ENCODE results near the gene PHGDH. TPM values are rescaled to one million over a fixed set of nuclear protein-coding genes. Genes with fewer than 3 reads are reported as not detected.

Gene PHGDH
- total RNA-seq, 1 experiment from 2014 or later = 499 TPM

- TF ChIP-seq CTCF (conservative IDR thresholded peaks at IDR 0.05; ENCODE audit: low read depth, low read length) (no peak), EZH2 (IDR thresholded peaks at IDR 0.05; ENCODE audit: borderline replicate concordance, low read depth, low read length, poor library complexity, severe bottlenecking) (no peak)
- BruUV-seq (replicated peaks) = no TSS peak
- intact Hi-C loops (cut with micrococcal nuclease; ENCODE audit: unreplicated experiment) = no loop called here
Measured at GRCh38 chr1:119778359-119778758, 66.6 kb downstream of the PHGDH start.

GRCh38 chr1:119778886-119779560, 67.3 kb downstream of the PHGDH start:
- Histone ChIP-seq H3K9me3 (ENCODE audit: low read depth, low read length, poor library complexity, severe bottlenecking) (no peaks in the 10 kb centered on the region), H3K4me1 (ENCODE audit: insufficient read depth, low read length, poor library complexity, severe bottlenecking) (no peaks in the 10 kb centered on the region), H3K36me3 (ENCODE audit: insufficient read depth, low read length, poor library complexity, severe bottlenecking) (no peaks in the 10 kb centered on the region), H3K4me3 (ENCODE audit: low read depth, low read length, poor library complexity, severe bottlenecking) (no peak overlapping the region), H3K27me3 (replicated peaks; ENCODE audit: insufficient read depth, low read depth, low read length, poor library complexity) (no peaks in the 10 kb centered on the region), H3K27ac (ENCODE audit: low read depth, low read length, poor library complexity, severe bottlenecking) (no peak overlapping the region)
- no TSS peak for BruUV-seq (replicated peaks)
- ChIA-PET CTCF (no interaction called here), POLR2A (ENCODE audit: low non-redundant PET) (no interaction called here)
- DNase-seq (ENCODE audit: low spot score) = no peak
- TF ChIP-seq EZH2 (IDR thresholded peaks at IDR 0.05; ENCODE audit: borderline replicate concordance, low read depth, low read length, poor library complexity, severe bottlenecking) (no peak), CTCF (conservative IDR thresholded peaks at IDR 0.05; ENCODE audit: low read depth, low read length) (no peak)
- intact Hi-C loops (cut with micrococcal nuclease; ENCODE audit: unreplicated experiment) = no loop called here

More at GRCh38 chr1:119778359-119778758, 66.6 kb downstream of the PHGDH start:
- H3K4me1 ChIP-seq (ENCODE audit: insufficient read depth, low read length, poor library complexity, severe bottlenecking) = no peaks in the 10 kb centered on the region
- H3K27me3 ChIP-seq (replicated peaks; ENCODE audit: insufficient read depth, low read depth, low read length, poor library complexity) = no peaks in the 10 kb centered on the region
- ChIA-PET CTCF (no interaction called here), POLR2A (ENCODE audit: low non-redundant PET) (no interaction called here)
- H3K4me3 ChIP-seq (ENCODE audit: low read depth, low read length, poor library complexity, severe bottlenecking) = no peak overlapping the region
- H3K9me3 ChIP-seq (ENCODE audit: low read depth, low read length, poor library complexity, severe bottlenecking) = no peaks in the 10 kb centered on the region
- no peak for DNase-seq (ENCODE audit: low spot score)
- H3K27ac ChIP-seq (ENCODE audit: low read depth, low read length, poor library complexity, severe bottlenecking) = no peak overlapping the region
- H3K36me3 ChIP-seq (ENCODE audit: insufficient read depth, low read length, poor library complexity, severe bottlenecking) = no peaks in the 10 kb centered on the region

GRCh38 chr1:119779869-119780356, 68.2 kb downstream of the PHGDH start:
- BruUV-seq (replicated peaks) = no TSS peak
- H3K4me1 ChIP-seq (ENCODE audit: insufficient read depth, low read length, poor library complexity, severe bottlenecking) = no peaks in the 10 kb centered on the region
- intact Hi-C loops (cut with micrococcal nuclease; ENCODE audit: unreplicated experiment) = no loop called here
- no peaks in the 10 kb centered on the region for H3K9me3 ChIP-seq (ENCODE audit: low read depth, low read length, poor library complexity, severe bottlenecking)
- POLR2A ChIA-PET (ENCODE audit: low non-redundant PET) = no interaction called here
- DNase-seq (ENCODE audit: low spot score) = no peak
- no peak overlapping the region for H3K27ac ChIP-seq (ENCODE audit: low read depth, low read length, poor library complexity, severe bottlenecking)
- no peaks in the 10 kb centered on the region for H3K36me3 ChIP-seq (ENCODE audit: insufficient read depth, low read length, poor library complexity, severe bottlenecking)
- CTCF ChIA-PET = no interaction called here
- no peak overlapping the region for H3K4me3 ChIP-seq (ENCODE audit: low read depth, low read length, poor library complexity, severe bottlenecking)
- TF ChIP-seq CTCF (conservative IDR thresholded peaks at IDR 0.05; ENCODE audit: low read depth, low read length) = no peak
- no peak for TF ChIP-seq EZH2 (IDR thresholded peaks at IDR 0.05; ENCODE audit: borderline replicate concordance, low read depth, low read length, poor library complexity, severe bottlenecking)
- H3K27me3 ChIP-seq (replicated peaks; ENCODE audit: insufficient read depth, low read depth, low read length, poor library complexity) = no peaks in the 10 kb centered on the region

Measured in A673 (cell line).